HG03521 (cell line): ENCODE measurements around the gene EFNA3.
"Not testable (repeated sequence)": the region's sequence is repeated elsewhere in the genome, so short reads cannot be mapped to it uniquely, and the experiment has no call there.

Source experiments
- ATAC-seq: cut with Tn5 transposase; IDR thresholded peaks from one replicate; pipeline ENCODE4 v1.9.1; 2021; ENCODE audit warnings: mild to moderate bottlenecking, moderate library complexity; ENCODE audit not compliant: unreplicated experiment

Gene EFNA3

GRCh38 chr1:155108296-155108695 lies 29.7 kb downstream of the EFNA3 start:
- ATAC-seq: no peak

DNA sequence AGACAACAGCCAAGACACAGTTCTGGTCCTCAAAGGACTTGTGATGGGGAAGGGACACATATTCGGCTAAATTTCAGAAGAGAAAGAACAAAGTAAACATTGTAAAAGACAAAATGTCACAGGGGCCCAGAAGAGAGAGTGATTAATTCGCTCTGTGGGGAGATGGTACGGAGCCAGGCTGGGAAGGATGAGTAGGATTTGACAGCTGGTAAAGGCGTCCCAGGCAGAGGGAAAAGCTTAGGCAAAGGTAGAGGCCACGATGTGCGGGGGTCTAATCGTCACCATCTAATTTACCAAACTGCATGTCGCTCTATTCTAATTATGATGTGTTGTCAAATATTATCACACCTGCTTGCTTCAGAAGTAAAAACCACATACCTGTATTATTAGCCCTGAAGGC lies 31.7 kb downstream of the EFNA3 start:
- no peak for ATAC-seq

DNA sequence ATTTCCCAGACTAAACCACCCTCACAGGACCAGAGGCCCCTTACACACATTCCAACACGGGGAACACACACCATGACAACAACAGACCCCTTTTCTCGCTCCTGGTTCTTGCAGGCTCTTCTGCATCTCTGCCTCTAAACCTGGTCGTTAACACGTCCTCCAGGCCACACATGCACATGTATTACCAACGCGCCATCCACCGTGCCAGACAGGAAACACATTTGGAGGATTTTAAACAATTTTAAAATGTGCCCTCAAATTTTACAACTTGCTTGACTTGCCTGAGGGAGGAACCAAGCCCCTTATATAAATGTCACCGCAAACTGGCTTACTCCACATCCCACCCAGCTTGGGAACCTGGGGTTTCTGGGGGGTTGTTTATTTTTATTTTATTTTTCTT lies 32.2 kb downstream of the EFNA3 start:
- no peak for ATAC-seq

GRCh38 chr1:155113450-155113980 lies 34.9 kb downstream of the EFNA3 start:
- no peak for ATAC-seq

GRCh38 chr1:155116113-155116764 lies 37.6 kb downstream of the EFNA3 start:
- ATAC-seq: no peak

GRCh38 chr1:155117610-155118009 lies 39.0 kb downstream of the EFNA3 start:
- no peak for ATAC-seq

GRCh38 chr1:155118090-155118489 lies 39.5 kb downstream of the EFNA3 start:
- not testable (repeated sequence) for ATAC-seq

- ATAC-seq: no peak
Observed at GRCh38 chr1:155120253-155120652, 41.6 kb downstream of the EFNA3 start.

DNA sequence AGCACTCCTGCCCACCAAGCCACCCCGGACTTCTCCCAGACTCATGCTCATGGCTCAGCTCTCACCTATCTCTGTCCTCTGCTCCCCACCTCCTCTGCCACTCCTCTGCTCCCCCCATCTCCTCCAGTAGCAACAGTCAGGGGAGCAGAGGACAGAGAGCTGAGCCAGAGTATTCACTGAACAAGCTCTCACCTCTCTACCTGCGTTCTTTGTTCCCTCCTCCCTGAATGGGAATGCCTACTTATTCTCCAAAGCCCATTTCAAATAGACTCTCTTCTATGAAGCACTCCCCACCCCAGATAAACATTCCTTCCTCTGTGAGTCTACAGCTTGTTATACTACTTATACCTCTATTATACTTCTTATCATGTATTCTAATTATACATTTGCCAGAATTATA lies 42.6 kb downstream of the EFNA3 start:
- ATAC-seq: no peak

DNA sequence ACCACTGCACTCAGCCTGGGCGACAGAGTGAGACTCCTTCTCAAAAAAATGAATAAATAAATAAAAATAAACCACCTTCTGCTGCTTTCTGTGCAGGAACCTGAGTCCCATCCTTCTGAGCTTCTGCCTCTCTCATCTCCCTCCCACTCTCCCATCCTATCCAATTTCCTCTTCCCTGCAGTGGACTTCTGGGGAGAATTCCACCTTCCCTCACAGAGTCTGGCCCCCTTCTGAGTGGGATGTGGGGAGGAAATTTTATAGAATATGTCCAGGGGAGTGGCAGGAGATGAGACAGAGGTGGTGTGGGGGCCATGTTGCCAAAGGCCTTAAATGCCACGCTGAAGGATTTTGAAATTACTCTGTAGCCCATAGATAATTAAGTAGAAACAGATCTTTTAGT lies 43.7 kb downstream of the EFNA3 start:
- ATAC-seq: no peak

DNA sequence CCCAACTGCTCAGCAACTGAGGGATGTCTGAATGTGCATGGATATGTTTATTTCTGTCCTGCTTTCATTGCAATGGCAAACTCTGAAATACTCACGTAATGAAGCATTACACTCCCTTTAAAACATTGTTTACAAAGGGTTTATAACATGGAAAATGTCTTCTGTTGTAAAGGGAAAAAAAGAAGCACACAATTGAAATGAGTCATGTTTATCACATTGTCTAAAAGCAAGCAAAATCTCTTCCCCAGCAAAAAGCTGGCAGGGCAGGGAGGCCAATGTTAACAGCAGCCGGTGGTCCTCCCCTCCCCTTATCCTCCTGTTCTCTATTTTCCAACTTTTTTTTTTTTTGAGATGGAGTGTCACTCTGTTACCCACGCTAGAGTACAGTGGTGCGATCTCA lies 45.2 kb downstream of the EFNA3 start:
- ATAC-seq: no peak

DNA sequence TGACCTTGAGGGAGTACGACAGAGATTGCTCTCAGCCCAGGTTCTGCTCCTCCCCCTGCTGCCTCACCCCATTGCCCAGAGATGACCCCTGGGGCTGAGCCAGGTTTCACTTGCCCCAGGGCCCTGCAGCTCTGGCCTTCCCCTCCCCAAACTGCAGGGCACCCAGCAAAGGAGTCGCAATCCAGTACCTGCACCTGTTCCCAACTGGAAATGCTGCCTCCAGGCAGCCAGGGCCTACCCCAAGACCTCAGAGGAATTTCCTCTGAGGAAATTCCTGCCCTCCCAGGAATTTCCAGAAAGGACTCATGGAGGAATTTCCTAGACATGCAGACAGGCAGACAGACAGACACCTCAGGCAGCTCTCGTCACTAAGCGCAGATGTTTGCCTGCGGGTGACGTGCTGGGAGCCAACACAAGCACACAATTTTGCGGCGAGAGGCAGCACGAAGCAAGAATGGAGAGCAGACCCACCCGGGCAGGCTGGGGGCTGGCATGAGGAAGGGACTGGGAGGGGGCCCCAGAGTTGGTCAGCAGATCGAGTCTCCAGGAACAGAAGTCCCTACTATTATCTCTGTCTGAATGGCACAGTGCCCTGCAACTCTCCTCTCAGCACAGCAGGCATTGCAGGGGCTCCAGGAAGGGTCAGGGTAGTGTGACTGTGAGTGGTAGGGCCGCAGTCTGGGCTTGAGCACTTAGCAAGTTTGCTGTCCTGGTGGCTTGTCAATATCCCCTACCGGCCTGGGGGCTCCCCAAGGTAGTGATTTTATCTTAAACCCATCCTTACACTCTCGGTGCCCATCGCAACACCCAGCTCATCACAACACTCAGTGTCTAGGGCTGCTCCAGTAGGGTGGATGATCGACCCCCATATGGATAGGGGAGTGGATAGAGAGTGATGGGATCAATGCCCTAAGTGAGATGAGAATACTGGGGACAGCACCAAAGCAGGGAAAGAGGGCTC lies 46.1 kb downstream of the EFNA3 start:
- no peak for ATAC-seq

GRCh38 chr1:155125511-155125945 lies 46.9 kb downstream of the EFNA3 start:
- no peak for ATAC-seq

DNA sequence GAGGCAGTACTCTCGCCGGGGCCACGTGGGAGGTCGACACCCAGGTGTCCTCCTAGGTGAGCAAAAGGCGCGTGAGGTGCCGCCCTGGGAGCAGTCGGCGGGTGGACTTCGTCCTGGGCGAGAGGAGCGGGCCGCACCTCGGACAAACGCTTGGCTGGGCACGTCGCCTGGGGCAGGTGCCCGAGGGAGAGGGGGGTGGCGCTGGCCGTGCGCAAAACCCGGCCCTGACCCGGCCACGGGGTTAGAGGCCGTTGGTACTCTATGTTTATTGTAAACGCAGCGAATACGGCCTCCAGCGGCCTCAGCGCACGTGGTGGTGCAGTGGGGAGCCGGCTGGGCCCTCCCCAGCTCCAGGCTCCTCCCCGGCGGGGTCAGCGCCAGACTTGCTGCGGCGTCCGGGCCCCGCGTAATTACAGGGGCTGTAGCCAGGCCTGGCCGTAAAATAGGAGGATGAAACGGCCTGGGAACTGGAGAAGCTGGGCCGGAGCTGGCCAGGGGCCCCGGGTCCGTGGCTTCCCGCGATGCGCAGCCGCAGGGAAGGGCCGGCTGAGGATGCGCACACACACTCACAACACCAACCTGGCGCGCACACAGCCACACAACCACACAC lies 47.4 kb downstream of the EFNA3 start:
- no peak for ATAC-seq

- ATAC-seq: no peak
Observed at GRCh38 chr1:155126556-155127104, 48.0 kb downstream of the EFNA3 start.

GRCh38 chr1:155127105-155127966 lies 48.7 kb downstream of the EFNA3 start, which contains the start of gene EFNA1:
TSS of gene EFNA1 (plus strand) at chr1:155127876. CDS start at chr1:155127978, 102 bp downstream.
- no peak for ATAC-seq

DNA sequence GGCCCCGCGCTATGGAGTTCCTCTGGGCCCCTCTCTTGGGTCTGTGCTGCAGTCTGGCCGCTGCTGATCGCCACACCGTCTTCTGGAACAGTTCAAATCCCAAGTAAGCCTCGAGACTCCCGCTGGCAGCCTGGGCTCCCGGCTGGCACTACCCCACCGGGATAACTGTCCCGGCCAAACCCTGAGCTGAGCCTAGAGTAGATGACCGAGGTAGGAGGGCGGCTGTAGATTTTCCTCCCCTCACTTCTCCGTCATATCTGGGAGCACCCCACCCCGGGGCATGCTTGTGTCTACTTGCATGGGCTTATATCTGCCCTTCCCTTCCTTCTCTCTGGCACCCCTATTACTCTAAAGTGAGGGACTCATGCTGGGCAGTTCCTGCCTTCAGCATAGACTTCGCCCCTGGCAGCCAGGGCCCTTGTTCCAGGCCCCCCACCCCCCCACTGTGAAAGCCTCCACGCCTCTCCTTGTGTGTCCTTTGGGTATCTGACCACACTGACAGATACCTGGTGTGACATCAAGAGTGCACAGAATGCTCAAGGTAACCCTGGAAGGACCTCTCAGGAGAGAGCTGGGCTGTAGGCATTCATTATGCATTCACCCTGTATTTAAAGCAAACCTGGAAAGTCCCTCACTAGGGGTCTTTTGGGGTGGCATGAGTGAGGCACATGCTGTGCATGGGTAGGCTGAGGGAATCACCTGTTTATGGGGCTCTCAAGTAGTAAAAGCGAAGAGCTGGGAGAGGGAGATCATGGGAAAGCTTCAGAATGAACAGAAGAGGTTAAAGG lies 49.5 kb downstream of the EFNA3 start:
- ATAC-seq: no peak

GRCh38 chr1:155128755-155129473 lies 50.3 kb downstream of the EFNA3 start:
- no peak for ATAC-seq
